GM23338 (cell line): ENCODE data around the gene LPP. TPM values are rescaled to one million over a fixed set of nuclear protein-coding genes. Genes with fewer than 3 reads are reported as not detected.

Source experiments
- ATAC-seq: fragments of 200-7000 bp; cut with Tn5 transposase; 3 replicates; pipeline ENCODE4 v1.9.1; 2020
- DNase-seq: peaks from one replicate; pipeline ENCODE4 v3.0.0-alpha.2; 2015; ENCODE audit warnings: low spot score
- H2AFZ ChIP-seq: fragments of 200-600 bp; sonication (generic); 2 replicates; pipeline ENCODE4 v1.8.0; 2016; ENCODE audit warnings: antibody characterized with exemption, mild to moderate bottlenecking, moderate library complexity
- H3F3A ChIP-seq: fragments of 200-600 bp; sonication (generic); replicated peaks from 2 replicates; pipeline ENCODE4 v1.8.0; 2017; ENCODE audit warnings: antibody characterized with exemption, mixed run types, low read depth
- H3K27ac ChIP-seq: fragments of 200-600 bp; sonication (generic); 2 replicates; pipeline ENCODE4 v1.6.1; 2016; ENCODE audit warnings: low read depth
- H3K27me3 ChIP-seq: fragments of 200-600 bp; sonication (generic); 2 replicates; pipeline ENCODE4 v1.8.0; 2016; ENCODE audit warnings: mild to moderate bottlenecking, mixed run types, moderate library complexity; ENCODE audit not compliant: insufficient read depth
- H3K36me3 ChIP-seq: fragments of 200-600 bp; sonication (generic); 2 replicates; pipeline ENCODE4 v1.8.0; 2016; ENCODE audit warnings: mild to moderate bottlenecking; ENCODE audit not compliant: insufficient read depth
- H3K4me1 ChIP-seq: fragments of 200-600 bp; sonication (generic); 2 replicates; pipeline ENCODE4 v1.8.0; 2016; ENCODE audit warnings: mild to moderate bottlenecking, moderate library complexity; ENCODE audit not compliant: insufficient read depth
- H3K4me2 ChIP-seq: fragments of 200-600 bp; sonication (generic); 2 replicates; pipeline ENCODE4 v1.7.1; 2017; ENCODE audit warnings: mixed run types
- H3K4me3 ChIP-seq: fragments of 200-600 bp; sonication (generic); 2 replicates; pipeline ENCODE4 v1.6.1; 2016; ENCODE audit warnings: mixed run types
- H3K79me2 ChIP-seq: fragments of 200-600 bp; sonication (generic); replicated peaks from 2 replicates; pipeline ENCODE4 v1.8.0; 2017; ENCODE audit warnings: mild to moderate bottlenecking; ENCODE audit not compliant: insufficient read depth
- H3K9me2 ChIP-seq: fragments of 200-600 bp; sonication (generic); 2 replicates; pipeline ENCODE4 v1.8.0; 2017; ENCODE audit not compliant: insufficient read depth
- H4K20me1 ChIP-seq: fragments of 200-600 bp; sonication (generic); replicated peaks from 2 replicates; pipeline ENCODE4 v1.8.0; 2017; ENCODE audit warnings: mild to moderate bottlenecking; ENCODE audit not compliant: insufficient read depth
- H3K27ac Mint-ChIP-seq: 2 replicates; pipeline ENCODE4 v1.8.0; 2020; ENCODE audit warnings: inconsistent platforms, mild to moderate bottlenecking, moderate library complexity, mixed read lengths
- H3K27me3 Mint-ChIP-seq: 3 replicates; pipeline ENCODE4 v1.8.0; 2022; ENCODE audit warnings: low read depth, mild to moderate bottlenecking, moderate library complexity, mixed read lengths, inconsistent platforms; ENCODE audit not compliant: insufficient read depth, poor library complexity
- H3K36me3 Mint-ChIP-seq: 3 replicates; pipeline ENCODE4 v1.8.0; 2021; ENCODE audit warnings: low read depth, mild to moderate bottlenecking, inconsistent platforms, moderate library complexity, mixed read lengths
- H3K4me1 Mint-ChIP-seq: 3 replicates; pipeline ENCODE4 v1.8.0; 2020; ENCODE audit warnings: mild to moderate bottlenecking, inconsistent platforms, mixed read lengths
- H3K4me3 Mint-ChIP-seq: 3 replicates; pipeline ENCODE4 v1.8.0; 2021; ENCODE audit warnings: moderate library complexity, mild to moderate bottlenecking, inconsistent platforms, mixed read lengths
- H3K9me3 Mint-ChIP-seq: 3 replicates; pipeline ENCODE4 v1.8.0; 2020; ENCODE audit warnings: moderate library complexity, mild to moderate bottlenecking, inconsistent platforms, mixed read lengths
- CREB1 ChIP-seq: fragments of 250-450 bp; sonication (Bioruptor Pico); IDR thresholded peaks from 2 replicates; pipeline ENCODE4 v1.5.0; 2020; ENCODE audit warnings: low read depth, mild to moderate bottlenecking, moderate library complexity
- CTCF ChIP-seq, 2 experiments: fragments of 200-600 bp in 1 of 2; sonication (generic) in 1 of 2; conservative IDR thresholded peaks; 2 replicates each; pipeline versions ENCODE4 v1.5.1 to v1.6.1; 2016 to 2017; ENCODE audit warnings: antibody characterized with exemption in 2 of 2, low read depth in 2 of 2, mild to moderate bottlenecking in 2 of 2, moderate library complexity in 1 of 2
- ETS1 ChIP-seq: IDR thresholded peaks from 2 replicates; pipeline ENCODE4 v1.6.1; 2016; ENCODE audit warnings: antibody characterized with exemption
- EZH2 ChIP-seq: fragments of 200-600 bp; sonication (generic); IDR thresholded peaks from one replicate; pipeline ENCODE4 v1.8.0; 2017; ENCODE audit warnings: antibody characterized with exemption, mild to moderate bottlenecking, low read depth; ENCODE audit not compliant: unreplicated experiment
- EZH2phosphoT487 ChIP-seq: fragments of 200-600 bp; sonication (generic); IDR thresholded peaks from one replicate; pipeline ENCODE4 v1.8.1; 2018; ENCODE audit warnings: antibody characterized with exemption; ENCODE audit not compliant: unreplicated experiment
- JUNB ChIP-seq: IDR thresholded peaks from one replicate; pipeline ENCODE4 v1.6.1; 2016; ENCODE audit warnings: antibody characterized with exemption; ENCODE audit not compliant: unreplicated experiment
- NANOG ChIP-seq: IDR thresholded peaks from 2 replicates; pipeline ENCODE4 v1.6.1; 2016; ENCODE audit warnings: antibody characterized with exemption, borderline replicate concordance
- POLR2AphosphoS5 ChIP-seq: IDR thresholded peaks from 2 replicates; pipeline ENCODE4 v1.6.1; 2016; ENCODE audit warnings: antibody characterized with exemption, low read depth
- REST ChIP-seq: IDR thresholded peaks from one replicate; pipeline ENCODE4 v1.6.1; 2018; ENCODE audit warnings: antibody characterized with exemption; ENCODE audit not compliant: unreplicated experiment
- STAT1 ChIP-seq: IDR thresholded peaks from one replicate; pipeline ENCODE4 v1.6.1; 2016; ENCODE audit warnings: antibody characterized with exemption; ENCODE audit not compliant: unreplicated experiment
- ZNF114 ChIP-seq: fragments of 250-450 bp; sonication (Bioruptor Pico); IDR thresholded peaks from 2 replicates; pipeline ENCODE4 v1.5.0; 2020; ENCODE audit warnings: mild to moderate bottlenecking, moderate library complexity
- ZNF331 ChIP-seq: fragments of 250-450 bp; sonication (Bioruptor Pico); IDR thresholded peaks from 2 replicates; pipeline ENCODE4 v1.5.0; 2020; ENCODE audit warnings: low read depth, mild to moderate bottlenecking, moderate library complexity
- ZNF462 ChIP-seq: fragments of 250-450 bp; sonication (Bioruptor Pico); IDR thresholded peaks from 2 replicates; pipeline ENCODE4 v1.5.0; 2020; ENCODE audit warnings: mild to moderate bottlenecking, moderate library complexity
- polyA plus RNA-seq: library from polyadenylated mRNA; unstranded; fragments of >200 nt; fragmentation: Nextera tagmentation; extraction: Ambion mirVana; gene quantifications from 2 replicates; pipeline ENCODE4 v1.2.1, GENCODE V29; 2016
- total RNA-seq: library from RNA; depleted of rRNA; stranded (reverse); fragments of >200 nt; shearing (Covaris generic); gene quantifications from 2 replicates; pipeline ENCODE4 v1.2.3, GENCODE V29; 2014

The LPP gene
- total and polyA plus RNA-seq, 2 experiments from 2014 or later, result 23.0 to 35.2 TPM

GRCh38 chr3:188884299-188885043 lies 730.5 kb downstream of the LPP start:
- Histone ChIP-seq H3K27me3 (no peaks in the 10 kb centered on the region), H4K20me1 (no peaks in the 10 kb centered on the region), H3F3A (no peaks in the 10 kb centered on the region), H3K36me3 (no peaks in the 10 kb centered on the region), H3K4me1 (no peaks in the 10 kb centered on the region), H3K9me2 (no peaks in the 10 kb centered on the region), H2AFZ (no peak overlapping the region), H3K4me2 (no peak overlapping the region), H3K79me2 (no peaks in the 10 kb centered on the region), H3K4me3 (no peak overlapping the region), H3K27ac (no peak overlapping the region)
- Mint-ChIP-seq H3K4me3 (no peak overlapping the region), H3K27ac (no peak overlapping the region), H3K36me3 (no peaks in the 10 kb centered on the region; the same call in 2 of the 3 replicates), H3K27me3 (no peaks in the 10 kb centered on the region), H3K9me3 (no peaks in the 10 kb centered on the region; the same call in 2 of the 3 replicates), H3K4me1 (no peaks in the 10 kb centered on the region)
- no peak for DNase-seq
- no peak for TF ChIP-seq EZH2
- no peak for TF ChIP-seq ZNF462 (CRISPR knock-in tag)
- TF ChIP-seq CTCF (conservative IDR thresholded peaks at IDR 0.05; ENCODE audit: low read depth in 2 of 2), result no peak
- TF ChIP-seq REST, result no peak
- TF ChIP-seq STAT1, result no peak
- TF ChIP-seq EZH2phosphoT487, result no peak
- TF ChIP-seq CREB1 (CRISPR knock-in tag), result no peak
- TF ChIP-seq ETS1, result no peak
- TF ChIP-seq JUNB, result no peak
- TF ChIP-seq ZNF114 (CRISPR knock-in tag), result no peak
- no peak for TF ChIP-seq NANOG
- no peak for TF ChIP-seq POLR2AphosphoS5
- TF ChIP-seq ZNF331 (CRISPR knock-in tag), result no peak
- no peak for ATAC-seq
